HepG2 (cell line): ENCODE data around the gene SLC12A3. TPM values are rescaled to one million over a fixed set of nuclear protein-coding genes. Genes with fewer than 3 reads are reported as not detected.

Experiments used
- ARNT ChIP-seq: fragments of 450-650 bp; IDR thresholded peaks from 2 replicates; pipeline ENCODE4 v1.6.1; 2017
- ATF2 ChIP-seq: sonication (generic); formaldehyde crosslinking; IDR thresholded peaks from 2 replicates; pipeline ENCODE4 v1.4.0; 2020; ENCODE audit warnings: missing genetic modification reagents
- CBX1 ChIP-seq: IDR thresholded peaks from one replicate; pipeline ENCODE4 v1.6.1; 2016; ENCODE audit warnings: antibody characterized with exemption, low read depth
- CBX2 ChIP-seq, 2 experiments: fragments of 200-600 bp in 1 of 2; sonication (generic); formaldehyde crosslinking in 1 of 2; IDR thresholded peaks; 2 replicates each; pipeline versions ENCODE4 v1.7.0 to v1.8.1; 2018 to 2022; ENCODE audit warnings: low read depth in 2 of 2, low read length in 1 of 2, mild to moderate bottlenecking in 1 of 2, missing genetic modification reagents in 1 of 2
- CCAR2 ChIP-seq: fragments of 200-400 bp; formaldehyde crosslinking; optimal IDR thresholded peaks from 2 replicates; pipeline ENCODE3; 2018; ENCODE audit warnings: low read depth, mild to moderate bottlenecking, low read length, moderate library complexity
- CREBL2 ChIP-seq: sonication (generic); formaldehyde crosslinking; IDR thresholded peaks from 2 replicates; pipeline ENCODE4 v1.8.1; 2023; ENCODE audit warnings: missing genetic modification reagents, mild to moderate bottlenecking, borderline replicate concordance
- EEA1 ChIP-seq: sonication (generic); formaldehyde crosslinking; IDR thresholded peaks from 2 replicates; pipeline ENCODE4 v1.5.1; 2020; ENCODE audit warnings: mild to moderate bottlenecking, missing genetic modification reagents, borderline replicate concordance
- ELF3 ChIP-seq: IDR thresholded peaks from 2 replicates; pipeline ENCODE4 v1.6.1; 2016; ENCODE audit warnings: missing genetic modification reagents, missing compliant biosample characterization
- GLI4 ChIP-seq: sonication (generic); formaldehyde crosslinking; IDR thresholded peaks from 2 replicates; pipeline ENCODE4 v1.5.1; 2020; ENCODE audit warnings: missing genetic modification reagents, mild to moderate bottlenecking, moderate library complexity, borderline replicate concordance
- MEF2D ChIP-seq: sonication (generic); formaldehyde crosslinking; IDR thresholded peaks from 2 replicates; pipeline ENCODE4 v1.5.1; 2020; ENCODE audit warnings: mild to moderate bottlenecking, missing genetic modification reagents
- MEIS2 ChIP-seq: sonication (generic); formaldehyde crosslinking; IDR thresholded peaks from 2 replicates; pipeline ENCODE4 v1.9.0; 2021; ENCODE audit warnings: mild to moderate bottlenecking, missing genetic modification reagents
- MTA3 ChIP-seq: sonication (generic); formaldehyde crosslinking; IDR thresholded peaks from 2 replicates; pipeline ENCODE4 v1.4.0; 2020; ENCODE audit warnings: missing genetic modification reagents
- NFKBIZ ChIP-seq: IDR thresholded peaks from 2 replicates; pipeline ENCODE4 v1.6.1; 2018; ENCODE audit warnings: missing genetic modification reagents, missing compliant biosample characterization
- NFYC ChIP-seq: IDR thresholded peaks from 2 replicates; pipeline ENCODE4 v1.6.1; 2016; ENCODE audit warnings: missing genetic modification reagents, missing compliant biosample characterization
- WIZ ChIP-seq: sonication (generic); formaldehyde crosslinking; IDR thresholded peaks from 2 replicates; pipeline ENCODE4 v1.5.1; 2020; ENCODE audit warnings: mild to moderate bottlenecking, missing genetic modification reagents
- ZBTB37 ChIP-seq: sonication (generic); formaldehyde crosslinking; IDR thresholded peaks from 2 replicates; pipeline ENCODE4 v1.4.0; 2020; ENCODE audit warnings: mild to moderate bottlenecking, missing genetic modification reagents
- ZNF235 ChIP-seq: sonication (generic); formaldehyde crosslinking; IDR thresholded peaks from 2 replicates; pipeline ENCODE4 v1.8.1; 2023; ENCODE audit warnings: mild to moderate bottlenecking, missing genetic modification reagents, borderline replicate concordance
- ZNF275 ChIP-seq: sonication (generic); formaldehyde crosslinking; IDR thresholded peaks from 2 replicates; pipeline ENCODE4 v1.8.0; 2022; ENCODE audit warnings: missing genetic modification reagents, mild to moderate bottlenecking, inconsistent platforms, borderline replicate concordance
- ZNF326 ChIP-seq: sonication (generic); formaldehyde crosslinking; IDR thresholded peaks from 2 replicates; pipeline ENCODE4 v1.4.0; 2020; ENCODE audit warnings: missing genetic modification reagents, borderline replicate concordance
- ZNF329 ChIP-seq: sonication (generic); formaldehyde crosslinking; IDR thresholded peaks from 2 replicates; pipeline ENCODE4 v1.9.0; 2021; ENCODE audit warnings: low read depth, mild to moderate bottlenecking, missing genetic modification reagents
- ZNF468 ChIP-seq: sonication (generic); formaldehyde crosslinking; IDR thresholded peaks from 2 replicates; pipeline ENCODE4 v1.8.0; 2022; ENCODE audit warnings: mild to moderate bottlenecking, moderate library complexity, missing genetic modification reagents
- ZNF496 ChIP-seq: sonication (generic); formaldehyde crosslinking; IDR thresholded peaks from 2 replicates; pipeline ENCODE4 v1.8.1; 2023; ENCODE audit warnings: mild to moderate bottlenecking, moderate library complexity, missing genetic modification reagents; ENCODE audit not compliant: insufficient replicate concordance
- ZNF713 ChIP-seq: sonication (generic); formaldehyde crosslinking; IDR thresholded peaks from 2 replicates; pipeline ENCODE4 v1.4.0; 2020; ENCODE audit warnings: mild to moderate bottlenecking, missing genetic modification reagents
- ZNF83 ChIP-seq: sonication (generic); formaldehyde crosslinking; IDR thresholded peaks from 2 replicates; pipeline ENCODE4 v1.4.0; 2020; ENCODE audit warnings: missing genetic modification reagents, mild to moderate bottlenecking, borderline replicate concordance
- polyA plus RNA-seq, 8 experiments: library from polyadenylated mRNA; depleted of rRNA in 3 of 8; stranded (reverse) in 7 of 8; unstranded in 1 of 8; fragments of >200 nt; fragmentation: Illumina TruSeq in 4 of 8; extraction: Trizol in 4 of 8; gene quantifications; 2 replicates each; pipeline versions ENCODE4 v1.2.1 to v1.2.3, GENCODE V29; 2011 to 2016; ENCODE audit warnings: low read depth in 4 of 8, missing spikeins in 1 of 8, mixed read lengths in 1 of 8; ENCODE audit not compliant: insufficient read depth in 1 of 8
- total RNA-seq, 5 experiments: library from RNA; depleted of rRNA; stranded (reverse); fragments of >200 nt; fragmentation: Illumina TruSeq; extraction: Trizol; gene quantifications; 2 replicates each; pipeline ENCODE4 v1.2.3, GENCODE V29; 2016; ENCODE audit warnings: low read depth in 1 of 5

Gene SLC12A3
- total and polyA plus RNA-seq, 2 of the 13 experiments (the other 11 are each of a cell fraction or from before 2014, with no cell fraction given), result 6.2 TPM; not detected in 1

- TF ChIP-seq ZNF329 (CRISPR knock-in tag) (0 out of 2 replicates have a peak, but pooled peaks have one; percentile 57), MEIS2 (CRISPR knock-in tag) (peak; percentile 78), NFKBIZ (CRISPR knock-in tag) (peak; percentile 85; the same call in 1 of the 2 replicates), ZNF235 (CRISPR knock-in tag) (peak; percentile 94; the same call in 1 of the 2 replicates), MEF2D (CRISPR knock-in tag) (peak; percentile 77), ZNF468 (CRISPR knock-in tag) (peak; percentile 85; the same call in 1 of the 2 replicates), NFYC (CRISPR knock-in tag) (peak; percentile 97), CBX2 (IDR thresholded peaks at IDR 0.05; ENCODE audit: low read depth, low read length) (no peak; the same call in 1 of the 2 replicates), CBX2 (CRISPR knock-in tag; IDR thresholded peaks at IDR 0.05; ENCODE audit: low read depth) (peak; percentile 44; the same call in 1 of the 2 replicates), ZNF275 (CRISPR knock-in tag) (peak; percentile 65; the same call in 1 of the 2 replicates), EEA1 (no peak; the same call in 1 of the 2 replicates), ARNT (no peak), ZBTB37 (CRISPR knock-in tag) (no peak), CBX1 (peak; percentile 88), GLI4 (CRISPR knock-in tag) (peak; percentile 16; the same call in 1 of the 2 replicates), WIZ (CRISPR knock-in tag) (no peak; the same call in 1 of the 2 replicates), ZNF83 (CRISPR knock-in tag) (peak; percentile 86; the same call in 1 of the 2 replicates), ELF3 (CRISPR knock-in tag) (peak; percentile 88), ATF2 (CRISPR knock-in tag) (peak; percentile 97), ZNF326 (CRISPR knock-in tag) (no peak), MTA3 (CRISPR knock-in tag) (no peak), CCAR2 (no peak), CREBL2 (CRISPR knock-in tag) (peak; percentile 93), ZNF713 (CRISPR knock-in tag) (peak; percentile 37; the same call in 1 of the 2 replicates), ZNF496 (CRISPR knock-in tag) (no peak)
These were observed 67.1 kb downstream of the SLC12A3 start, which contains the start of gene HERPUD1 (continued) for GRCh38 chr16:56931892-56932720.
